GM23338 (cell line): ENCODE measurements around the gene WWOX. TPM values are rescaled to one million over a fixed set of nuclear protein-coding genes. Genes with fewer than 3 reads are reported as not detected.

Source experiments
- ATAC-seq: fragments of 200-7000 bp; cut with Tn5 transposase; 3 replicates; pipeline ENCODE4 v1.9.1; 2020
- DNase-seq: peaks from one replicate; pipeline ENCODE4 v3.0.0-alpha.2; 2015; ENCODE audit warnings: low spot score
- H2AFZ ChIP-seq: fragments of 200-600 bp; sonication (generic); 2 replicates; pipeline ENCODE4 v1.8.0; 2016; ENCODE audit warnings: antibody characterized with exemption, mild to moderate bottlenecking, moderate library complexity
- H3F3A ChIP-seq: fragments of 200-600 bp; sonication (generic); replicated peaks from 2 replicates; pipeline ENCODE4 v1.8.0; 2017; ENCODE audit warnings: antibody characterized with exemption, mixed run types, low read depth
- H3K27ac ChIP-seq: fragments of 200-600 bp; sonication (generic); 2 replicates; pipeline ENCODE4 v1.6.1; 2016; ENCODE audit warnings: low read depth
- H3K27me3 ChIP-seq: fragments of 200-600 bp; sonication (generic); 2 replicates; pipeline ENCODE4 v1.8.0; 2016; ENCODE audit warnings: mild to moderate bottlenecking, mixed run types, moderate library complexity; ENCODE audit not compliant: insufficient read depth
- H3K36me3 ChIP-seq: fragments of 200-600 bp; sonication (generic); 2 replicates; pipeline ENCODE4 v1.8.0; 2016; ENCODE audit warnings: mild to moderate bottlenecking; ENCODE audit not compliant: insufficient read depth
- H3K4me1 ChIP-seq: fragments of 200-600 bp; sonication (generic); 2 replicates; pipeline ENCODE4 v1.8.0; 2016; ENCODE audit warnings: mild to moderate bottlenecking, moderate library complexity; ENCODE audit not compliant: insufficient read depth
- H3K4me2 ChIP-seq: fragments of 200-600 bp; sonication (generic); 2 replicates; pipeline ENCODE4 v1.7.1; 2017; ENCODE audit warnings: mixed run types
- H3K4me3 ChIP-seq: fragments of 200-600 bp; sonication (generic); 2 replicates; pipeline ENCODE4 v1.6.1; 2016; ENCODE audit warnings: mixed run types
- H3K79me2 ChIP-seq: fragments of 200-600 bp; sonication (generic); replicated peaks from 2 replicates; pipeline ENCODE4 v1.8.0; 2017; ENCODE audit warnings: mild to moderate bottlenecking; ENCODE audit not compliant: insufficient read depth
- H3K9me2 ChIP-seq: fragments of 200-600 bp; sonication (generic); 2 replicates; pipeline ENCODE4 v1.8.0; 2017; ENCODE audit not compliant: insufficient read depth
- H4K20me1 ChIP-seq: fragments of 200-600 bp; sonication (generic); replicated peaks from 2 replicates; pipeline ENCODE4 v1.8.0; 2017; ENCODE audit warnings: mild to moderate bottlenecking; ENCODE audit not compliant: insufficient read depth
- H3K27ac Mint-ChIP-seq: 2 replicates; pipeline ENCODE4 v1.8.0; 2020; ENCODE audit warnings: inconsistent platforms, mild to moderate bottlenecking, moderate library complexity, mixed read lengths
- H3K27me3 Mint-ChIP-seq: 3 replicates; pipeline ENCODE4 v1.8.0; 2022; ENCODE audit warnings: low read depth, mild to moderate bottlenecking, moderate library complexity, mixed read lengths, inconsistent platforms; ENCODE audit not compliant: insufficient read depth, poor library complexity
- H3K36me3 Mint-ChIP-seq: 3 replicates; pipeline ENCODE4 v1.8.0; 2021; ENCODE audit warnings: low read depth, mild to moderate bottlenecking, inconsistent platforms, moderate library complexity, mixed read lengths
- H3K4me1 Mint-ChIP-seq: 3 replicates; pipeline ENCODE4 v1.8.0; 2020; ENCODE audit warnings: mild to moderate bottlenecking, inconsistent platforms, mixed read lengths
- H3K4me3 Mint-ChIP-seq: 3 replicates; pipeline ENCODE4 v1.8.0; 2021; ENCODE audit warnings: moderate library complexity, mild to moderate bottlenecking, inconsistent platforms, mixed read lengths
- H3K9me3 Mint-ChIP-seq: 3 replicates; pipeline ENCODE4 v1.8.0; 2020; ENCODE audit warnings: moderate library complexity, mild to moderate bottlenecking, inconsistent platforms, mixed read lengths
- CTCF ChIP-seq, 2 experiments: fragments of 200-600 bp in 1 of 2; sonication (generic) in 1 of 2; conservative IDR thresholded peaks; 2 replicates each; pipeline versions ENCODE4 v1.5.1 to v1.6.1; 2016 to 2017; ENCODE audit warnings: antibody characterized with exemption in 2 of 2, low read depth in 2 of 2, mild to moderate bottlenecking in 2 of 2, moderate library complexity in 1 of 2
- ETS1 ChIP-seq: IDR thresholded peaks from 2 replicates; pipeline ENCODE4 v1.6.1; 2016; ENCODE audit warnings: antibody characterized with exemption
- JUNB ChIP-seq: IDR thresholded peaks from one replicate; pipeline ENCODE4 v1.6.1; 2016; ENCODE audit warnings: antibody characterized with exemption; ENCODE audit not compliant: unreplicated experiment
- NANOG ChIP-seq: IDR thresholded peaks from 2 replicates; pipeline ENCODE4 v1.6.1; 2016; ENCODE audit warnings: antibody characterized with exemption, borderline replicate concordance
- STAT1 ChIP-seq: IDR thresholded peaks from one replicate; pipeline ENCODE4 v1.6.1; 2016; ENCODE audit warnings: antibody characterized with exemption; ENCODE audit not compliant: unreplicated experiment
- ZNF114 ChIP-seq: fragments of 250-450 bp; sonication (Bioruptor Pico); IDR thresholded peaks from 2 replicates; pipeline ENCODE4 v1.5.0; 2020; ENCODE audit warnings: mild to moderate bottlenecking, moderate library complexity
- ZNF462 ChIP-seq: fragments of 250-450 bp; sonication (Bioruptor Pico); IDR thresholded peaks from 2 replicates; pipeline ENCODE4 v1.5.0; 2020; ENCODE audit warnings: mild to moderate bottlenecking, moderate library complexity
- polyA plus RNA-seq: library from polyadenylated mRNA; unstranded; fragments of >200 nt; fragmentation: Nextera tagmentation; extraction: Ambion mirVana; gene quantifications from 2 replicates; pipeline ENCODE4 v1.2.1, GENCODE V29; 2016
- total RNA-seq: library from RNA; depleted of rRNA; stranded (reverse); fragments of >200 nt; shearing (Covaris generic); gene quantifications from 2 replicates; pipeline ENCODE4 v1.2.3, GENCODE V29; 2014

The WWOX gene
- total and polyA plus RNA-seq, 2 experiments from 2014 or later = 10.0 to 19.3 TPM

GRCh38 chr16:78221892-78222291 lies 122.4 kb downstream of the WWOX start (continued):
- no peak for TF ChIP-seq ZNF462 (CRISPR knock-in tag)

- H3K27ac ChIP-seq = no peak overlapping the region
- H3K4me3 Mint-ChIP-seq = no peak overlapping the region
- ATAC-seq = no peak
- H3K36me3 Mint-ChIP-seq = no peaks in the 10 kb centered on the region
- no peak for DNase-seq
- H3K9me3 Mint-ChIP-seq = no peaks in the 10 kb centered on the region
- H2AFZ ChIP-seq = no peak overlapping the region
- no peak overlapping the region for H3K27ac Mint-ChIP-seq
- H3K27me3 Mint-ChIP-seq = peaks cover 2% of the 10 kb centered on the region
- no peak overlapping the region for H3K4me3 ChIP-seq
- no peak overlapping the region for H3K4me2 ChIP-seq
- no peaks in the 10 kb centered on the region for H3K36me3 ChIP-seq
- no peaks in the 10 kb centered on the region for H3K79me2 ChIP-seq
- no peaks in the 10 kb centered on the region for H3K9me2 ChIP-seq
- H4K20me1 ChIP-seq = no peaks in the 10 kb centered on the region
- H3K4me1 Mint-ChIP-seq = no peaks in the 10 kb centered on the region
- H3K27me3 ChIP-seq = no peaks in the 10 kb centered on the region
- H3K4me1 ChIP-seq = no peaks in the 10 kb centered on the region
- H3F3A ChIP-seq = no peaks in the 10 kb centered on the region
- no peak for TF ChIP-seq ZNF462 (CRISPR knock-in tag)
- no peak for TF ChIP-seq ZNF114 (CRISPR knock-in tag)
- TF ChIP-seq CTCF (conservative IDR thresholded peaks at IDR 0.05; ENCODE audit: low read depth in 2 of 2) = no peak
- no peak for TF ChIP-seq JUNB
- no peak for TF ChIP-seq NANOG
- TF ChIP-seq ETS1 = no peak
- no peak for TF ChIP-seq STAT1
Measured at GRCh38 chr16:78224342-78224741, 124.9 kb downstream of the WWOX start.
